ENCODE measurements around the gene HYAL2.

DNA sequence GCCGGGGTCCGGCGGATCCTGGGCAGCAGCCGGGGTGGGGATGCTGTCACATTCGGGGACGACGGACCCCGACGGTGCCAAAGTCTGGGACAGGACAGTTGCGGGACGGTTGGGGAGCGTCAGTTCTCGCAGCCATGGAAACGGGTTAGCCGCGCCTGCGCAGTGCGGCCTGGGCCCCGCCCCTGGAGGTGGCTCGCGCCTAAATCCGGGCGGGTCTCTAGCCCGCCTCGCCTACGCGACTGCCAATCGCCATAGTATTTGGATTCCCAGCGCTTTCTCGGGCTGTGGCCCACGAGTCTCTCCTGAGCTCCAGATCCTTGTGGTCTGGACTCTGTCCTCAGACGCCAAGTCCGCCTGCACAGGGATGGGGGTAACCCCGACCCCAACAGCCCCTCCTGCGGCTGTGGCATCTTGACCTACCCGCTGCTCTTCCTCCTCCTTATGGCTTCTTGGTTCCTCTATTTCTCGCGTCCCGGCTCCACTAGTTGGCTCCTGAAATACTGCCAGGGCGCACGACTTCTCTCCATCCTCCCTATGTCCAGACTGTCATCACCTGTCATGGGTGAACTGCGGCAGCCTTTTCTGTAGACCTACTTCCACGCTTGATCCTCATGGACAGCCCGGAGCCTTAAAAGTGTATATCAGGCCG is 23.2 kb upstream of the HYAL2 start, which contains the start of gene ZMYND10:
- TF ChIP-seq, protein P1, sequence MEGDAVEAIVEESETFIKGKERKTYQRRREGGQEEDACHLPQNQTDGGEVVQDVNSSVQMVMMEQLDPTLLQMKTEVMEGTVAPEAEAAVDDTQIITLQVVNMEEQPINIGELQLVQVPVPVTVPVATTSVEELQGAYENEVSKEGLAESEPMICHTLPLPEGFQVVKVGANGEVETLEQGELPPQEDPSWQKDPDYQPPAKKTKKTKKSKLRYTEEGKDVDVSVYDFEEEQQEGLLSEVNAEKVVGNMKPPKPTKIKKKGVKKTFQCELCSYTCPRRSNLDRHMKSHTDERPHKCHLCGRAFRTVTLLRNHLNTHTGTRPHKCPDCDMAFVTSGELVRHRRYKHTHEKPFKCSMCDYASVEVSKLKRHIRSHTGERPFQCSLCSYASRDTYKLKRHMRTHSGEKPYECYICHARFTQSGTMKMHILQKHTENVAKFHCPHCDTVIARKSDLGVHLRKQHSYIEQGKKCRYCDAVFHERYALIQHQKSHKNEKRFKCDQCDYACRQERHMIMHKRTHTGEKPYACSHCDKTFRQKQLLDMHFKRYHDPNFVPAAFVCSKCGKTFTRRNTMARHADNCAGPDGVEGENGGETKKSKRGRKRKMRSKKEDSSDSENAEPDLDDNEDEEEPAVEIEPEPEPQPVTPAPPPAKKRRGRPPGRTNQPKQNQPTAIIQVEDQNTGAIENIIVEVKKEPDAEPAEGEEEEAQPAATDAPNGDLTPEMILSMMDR (IDR thresholded peaks at IDR 0.05), result no peak
- TF ChIP-seq EP300 (IDR thresholded peaks at IDR 0.05), result no peak
- TF ChIP-seq CHD2 (IDR thresholded peaks at IDR 0.05; ENCODE audit: low read length, partially characterized antibody), result no peak
- TF ChIP-seq, protein P2, sequence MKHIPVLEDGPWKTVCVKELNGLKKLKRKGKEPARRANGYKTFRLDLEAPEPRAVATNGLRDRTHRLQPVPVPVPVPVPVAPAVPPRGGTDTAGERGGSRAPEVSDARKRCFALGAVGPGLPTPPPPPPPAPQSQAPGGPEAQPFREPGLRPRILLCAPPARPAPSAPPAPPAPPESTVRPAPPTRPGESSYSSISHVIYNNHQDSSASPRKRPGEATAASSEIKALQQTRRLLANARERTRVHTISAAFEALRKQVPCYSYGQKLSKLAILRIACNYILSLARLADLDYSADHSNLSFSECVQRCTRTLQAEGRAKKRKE (CRISPR knock-in tag; IDR thresholded peaks at IDR 0.05; ENCODE audit: low read depth), result no peak
- TF ChIP-seq EHMT2 (IDR thresholded peaks at IDR 0.05; ENCODE audit: low read depth), result no peak
- no peak for TF ChIP-seq MAFK (IDR thresholded peaks at IDR 0.05; ENCODE audit: partially characterized antibody)
- TF ChIP-seq MAZ (IDR thresholded peaks at IDR 0.05; ENCODE audit: borderline replicate concordance, low read depth, low read length), result no peak
- TF ChIP-seq MYC (IDR thresholded peaks at IDR 0.05; ENCODE audit: borderline replicate concordance, low read length), result no peak

Data from A549 (cell line).